GM13976 (cell line): ENCODE measurements around the gene ENTPD8.

ENCODE experiments used
- DNase-seq: peaks from one replicate; pipeline ENCODE4 v3.0.0; 2012; ENCODE audit warnings: low spot score
- CTCF ChIP-seq: IDR thresholded peaks from 2 replicates; pipeline ENCODE4 v1.5.1; 2012; ENCODE audit warnings: borderline replicate concordance, mild to moderate bottlenecking; ENCODE audit not compliant: insufficient read depth; ENCODE audit errors: extremely low read depth, missing control alignments, control extremely low read depth
- in situ Hi-C: fragments of 300-500 bp; cut with MboI; formaldehyde crosslinking; loops from one replicate; pipeline ENCODE4 v1.12.0; 2022; ENCODE audit warnings: low sequenced_read_pairs, mixed read lengths, inconsistent platforms; ENCODE audit not compliant: unreplicated experiment

The ENTPD8 gene

GRCh38 chr9:137445275-137445807 lies 4.2 kb upstream of the ENTPD8 start:
- in situ Hi-C loops: no loop called here
- TF ChIP-seq CTCF: peak; percentile 79
- DNase-seq: peak; percentile 90

GRCh38 chr9:137444106-137444790 lies 3.1 kb upstream of the ENTPD8 start:
- TF ChIP-seq CTCF: no peak
- in situ Hi-C loops: no loop called here
- DNase-seq: no peak

- no peak for DNase-seq
- in situ Hi-C loops: no loop called here
- no peak for TF ChIP-seq CTCF
Measured at GRCh38 chr9:137441935-137442321, 771 bp upstream of the ENTPD8 start.

GRCh38 chr9:137439158-137439714 lies 1.9 kb downstream of the ENTPD8 start:
- in situ Hi-C loops: no loop called here
- DNase-seq: no peak
- no peak for TF ChIP-seq CTCF

GRCh38 chr9:137438591-137439157 lies 2.5 kb downstream of the ENTPD8 start:
- DNase-seq: no peak
- in situ Hi-C loops: no loop called here
- no peak for TF ChIP-seq CTCF

GRCh38 chr9:137437691-137438590 lies 3.2 kb downstream of the ENTPD8 start:
- no peak for TF ChIP-seq CTCF
- DNase-seq: no peak
- in situ Hi-C loops: no loop called here
